Measurements from ENCODE around the gene RAVER2. TPM values are rescaled to one million over a fixed set of nuclear protein-coding genes. Genes with fewer than 3 reads are reported as not detected.

Gene RAVER2
- total RNA-seq, 1 experiment from 2014 or later = 13.3 TPM

GRCh38 chr1:64721576-64722145 lies 23.2 kb upstream of the RAVER2 start:
- no peak overlapping the region for H4K5ac ChIP-seq (ENCODE audit: insufficient read length, low read depth, low read length)
- H3K79me2 ChIP-seq (ENCODE audit: insufficient read depth, low read length) = no peaks in the 10 kb centered on the region
- no peak overlapping the region for H2AK5ac ChIP-seq (ENCODE audit: insufficient read length, low read length)
- H4K20me1 ChIP-seq (ENCODE audit: control insufficient read depth, insufficient read depth, insufficient read length) = no peaks in the 10 kb centered on the region
- H3K4me1 Mint-ChIP-seq = peaks cover 4 to 5% of the 10 kb centered on the region in 2 experiments; a peak in 2 of 4 replicates
- H3K4me3 Mint-ChIP-seq = no peak overlapping the region
- H2BK15ac ChIP-seq (ENCODE audit: low read depth, low read length) = no peak overlapping the region
- H4K91ac ChIP-seq (ENCODE audit: insufficient read length, low read depth, low read length) = no peak overlapping the region
- H2BK120ac ChIP-seq (ENCODE audit: low read depth, low read length, poor library complexity, severe bottlenecking) = no peak overlapping the region
- H2AFZ ChIP-seq (ENCODE audit: low read length) = no peak overlapping the region
- no CpG with 5 or more reads among the region's 2 CpGs for whole genome bisulfite sequencing (ENCODE audit: extremely low coverage, insufficient read length, low lambda C conversion rate)
- no peak for TF ChIP-seq CTCF (conservative IDR thresholded peaks at IDR 0.05)
- H2BK12ac ChIP-seq (ENCODE audit: insufficient read length, low read depth, low read length) = no peak overlapping the region
- no peak overlapping the region for H3K56ac ChIP-seq (ENCODE audit: insufficient read length, low read depth, low read length)
- H3K27me3 ChIP-seq (ENCODE audit: insufficient read depth, low read length) = no peaks in the 10 kb centered on the region
- H3K18ac ChIP-seq (ENCODE audit: insufficient read length, low read depth, low read length) = no peak overlapping the region
- no peak overlapping the region for H4K8ac ChIP-seq (replicated peaks; ENCODE audit: insufficient read length, low read depth, low read length)
- no peak for DNase-seq
- H3K9ac ChIP-seq (ENCODE audit: extremely low read depth, insufficient read length, low read length) = no peak overlapping the region
- H2BK20ac ChIP-seq (ENCODE audit: low read depth, low read length, poor library complexity, severe bottlenecking) = no peak overlapping the region
- H2BK5ac ChIP-seq (ENCODE audit: insufficient read length, low read length) = no peak overlapping the region
- H3K79me1 ChIP-seq (ENCODE audit: insufficient read depth, low read depth, low read length, poor library complexity, severe bottlenecking) = no peaks in the 10 kb centered on the region
- peaks cover 25% of the 10 kb centered on the region for H3K27me3 Mint-ChIP-seq (ENCODE audit: low read depth)
- H3K23ac ChIP-seq (ENCODE audit: insufficient read length, low read depth, low read length) = no peak overlapping the region
- no peak overlapping the region for H3K14ac ChIP-seq (ENCODE audit: insufficient read depth, low read length)
- H3K4me1 ChIP-seq (ENCODE audit: insufficient read depth, low read length) = no peaks in the 10 kb centered on the region
- H3K9me3 ChIP-seq (ENCODE audit: control insufficient read depth, low read depth, low read length) = no peaks in the 10 kb centered on the region
- H3K27ac ChIP-seq (ENCODE audit: insufficient read length, low read depth, low read length) = no peak overlapping the region
- peaks cover 9 to 12% of the 10 kb centered on the region in 2 experiments; a peak in 4 of 5 replicates for H3K9me3 Mint-ChIP-seq
- no peak overlapping the region for H3T11ph ChIP-seq (ENCODE audit: low read length)
- H3K23me2 ChIP-seq (ENCODE audit: insufficient read length, low read depth, low read length, poor library complexity, severe bottlenecking) = no peaks in the 10 kb centered on the region
- H3K4ac ChIP-seq (ENCODE audit: low read depth, low read length) = no peak overlapping the region
- H3K4me2 ChIP-seq (ENCODE audit: insufficient read depth, insufficient read length, low read length) = no peak overlapping the region
- peak overlapping the region in 1 of 3 experiments; percentile 66; a peak in 1 of 7 replicates for H3K27ac Mint-ChIP-seq
- peaks cover 0 to 6% (median 4%) of the 10 kb centered on the region in 3 experiments; a peak in 1 of 7 replicates for H3K36me3 Mint-ChIP-seq (ENCODE audit: insufficient read depth in 1 of 3, low read depth in 3 of 3)

Measured in H9 (cell line).